Measurements from ENCODE around the gene ITPK1.

- TF ChIP-seq CTCF (IDR thresholded peaks at IDR 0.05) (no peak), POLR2A (IDR thresholded peaks at IDR 0.05) (no peak)
Observed at GRCh38 chr14:92940543-92940942, 175.2 kb downstream of the ITPK1 start.
